HL-60 (cell line): Measurements from ENCODE around the gene MR1.

Experiments used
- DNase-seq, 2 experiments: peaks; one replicate each; pipeline ENCODE4 v3.0.0-alpha.2; 2010 to 2020; ENCODE audit warnings: low read depth in 1 of 2, low spot score in 1 of 2
- H3K27ac ChIP-seq: fragments of 250-450 bp; sonication (Bioruptor Pico); replicated peaks from 2 replicates; pipeline ENCODE4 v1.5.1; 2020; ENCODE audit warnings: mild to moderate bottlenecking, moderate library complexity
- H3K27me3 ChIP-seq: fragments of 250-450 bp; sonication (Bioruptor Pico); 2 replicates; pipeline ENCODE4 v1.5.1; 2021; ENCODE audit warnings: mild to moderate bottlenecking, moderate library complexity; ENCODE audit not compliant: insufficient read depth, poor library complexity, severe bottlenecking
- H3K4me3 ChIP-seq: replicated peaks from 2 replicates; pipeline ENCODE4 v1.5.1; 2011; ENCODE audit warnings: mild to moderate bottlenecking, control low read depth, low read length; ENCODE audit not compliant: insufficient read depth
- CTCF ChIP-seq: IDR thresholded peaks from one replicate; pipeline ENCODE4 v1.5.1; 2011; ENCODE audit warnings: low read length, control low read depth, inconsistent platforms; ENCODE audit not compliant: insufficient read depth
- GABPA ChIP-seq: IDR thresholded peaks from 2 replicates; pipeline ENCODE4 v1.6.1; 2012; ENCODE audit warnings: low read depth
- POLR2AphosphoS5 ChIP-seq: IDR thresholded peaks from 2 replicates; pipeline ENCODE4 v1.6.1; 2012; ENCODE audit warnings: low read depth
- REST ChIP-seq: IDR thresholded peaks from 2 replicates; pipeline ENCODE4 v1.6.1; 2012; ENCODE audit warnings: low read depth; ENCODE audit not compliant: insufficient replicate concordance
- SPI1 ChIP-seq: IDR thresholded peaks from 2 replicates; pipeline ENCODE4 v1.6.1; 2012; ENCODE audit warnings: low read depth, mild to moderate bottlenecking, borderline replicate concordance

The MR1 gene

GRCh38 chr1:181056560-181056959, 22.8 kb downstream of the MR1 start:
- no peak for DNase-seq
- TF ChIP-seq POLR2AphosphoS5 (no peak), CTCF (no peak), SPI1 (no peak), REST (no peak), GABPA (no peak)
- Histone ChIP-seq H3K4me3 (no peak overlapping the region), H3K27ac (no peak overlapping the region), H3K27me3 (no peaks in the 10 kb centered on the region)

- TF ChIP-seq GABPA = no peak
- no peak for TF ChIP-seq POLR2AphosphoS5
- TF ChIP-seq SPI1 = no peak
- TF ChIP-seq CTCF = no peak
- TF ChIP-seq REST = no peak
- Histone ChIP-seq H3K27me3 (no peaks in the 10 kb centered on the region), H3K4me3 (no peak overlapping the region), H3K27ac (no peak overlapping the region)
- no peak for DNase-seq
Observed at GRCh38 chr1:181057079-181057478, 23.3 kb downstream of the MR1 start.

- no peaks in the 10 kb centered on the region for H3K27me3 ChIP-seq
- H3K27ac ChIP-seq = no peak overlapping the region
- TF ChIP-seq REST = no peak
- TF ChIP-seq GABPA = no peak
- TF ChIP-seq CTCF = no peak
- TF ChIP-seq POLR2AphosphoS5 = no peak
- TF ChIP-seq SPI1 = no peak
- no peak overlapping the region for H3K4me3 ChIP-seq
- no peak for DNase-seq
Observed at GRCh38 chr1:181059435-181059834, 25.7 kb downstream of the MR1 start.
